ENCODE results near the gene OTOP1.
"Not testable (repeated sequence)": the region's sequence is repeated elsewhere in the genome, so short reads cannot be mapped to it uniquely, and the experiment has no call there.

- TF ChIP-seq CTCF (IDR thresholded peaks at IDR 0.05); POLR2AphosphoS5 (IDR thresholded peaks at IDR 0.05; ENCODE audit: low read depth, low read length): not testable (repeated sequence)
- TF ChIP-seq, protein P1, sequence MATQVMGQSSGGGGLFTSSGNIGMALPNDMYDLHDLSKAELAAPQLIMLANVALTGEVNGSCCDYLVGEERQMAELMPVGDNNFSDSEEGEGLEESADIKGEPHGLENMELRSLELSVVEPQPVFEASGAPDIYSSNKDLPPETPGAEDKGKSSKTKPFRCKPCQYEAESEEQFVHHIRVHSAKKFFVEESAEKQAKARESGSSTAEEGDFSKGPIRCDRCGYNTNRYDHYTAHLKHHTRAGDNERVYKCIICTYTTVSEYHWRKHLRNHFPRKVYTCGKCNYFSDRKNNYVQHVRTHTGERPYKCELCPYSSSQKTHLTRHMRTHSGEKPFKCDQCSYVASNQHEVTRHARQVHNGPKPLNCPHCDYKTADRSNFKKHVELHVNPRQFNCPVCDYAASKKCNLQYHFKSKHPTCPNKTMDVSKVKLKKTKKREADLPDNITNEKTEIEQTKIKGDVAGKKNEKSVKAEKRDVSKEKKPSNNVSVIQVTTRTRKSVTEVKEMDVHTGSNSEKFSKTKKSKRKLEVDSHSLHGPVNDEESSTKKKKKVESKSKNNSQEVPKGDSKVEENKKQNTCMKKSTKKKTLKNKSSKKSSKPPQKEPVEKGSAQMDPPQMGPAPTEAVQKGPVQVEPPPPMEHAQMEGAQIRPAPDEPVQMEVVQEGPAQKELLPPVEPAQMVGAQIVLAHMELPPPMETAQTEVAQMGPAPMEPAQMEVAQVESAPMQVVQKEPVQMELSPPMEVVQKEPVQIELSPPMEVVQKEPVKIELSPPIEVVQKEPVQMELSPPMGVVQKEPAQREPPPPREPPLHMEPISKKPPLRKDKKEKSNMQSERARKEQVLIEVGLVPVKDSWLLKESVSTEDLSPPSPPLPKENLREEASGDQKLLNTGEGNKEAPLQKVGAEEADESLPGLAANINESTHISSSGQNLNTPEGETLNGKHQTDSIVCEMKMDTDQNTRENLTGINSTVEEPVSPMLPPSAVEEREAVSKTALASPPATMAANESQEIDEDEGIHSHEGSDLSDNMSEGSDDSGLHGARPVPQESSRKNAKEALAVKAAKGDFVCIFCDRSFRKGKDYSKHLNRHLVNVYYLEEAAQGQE (IDR thresholded peaks at IDR 0.05; ENCODE audit: insufficient read depth in 1 of 2, low read depth in 2 of 2, low read length in 1 of 2), result not testable (repeated sequence)
Observed at GRCh38 chr4:4162186-4162585, 64.5 kb downstream of the OTOP1 start.
